D721Med (cell line): ENCODE data around the gene CCDC106.

Experiments used
- DNase-seq: peaks from one replicate; pipeline ENCODE4 v3.0.0; 2011; ENCODE audit warnings: low spot score; ENCODE audit not compliant: insufficient read length
- FAIRE-seq: peaks from 2 replicates; lab custom pipeline; 2011; peaks lifted over from hg19 to GRCh38; lab: Jason Lieb, UNC
- CTCF ChIP-seq: IDR thresholded peaks from 2 replicates; pipeline ENCODE4 v1.5.1; 2012; ENCODE audit warnings: mild to moderate bottlenecking, control low read depth; ENCODE audit not compliant: insufficient read depth; ENCODE audit errors: missing control alignments

CCDC106 gene

GRCh38 chr19:55620410-55621204 lies 27.4 kb upstream of the CCDC106 start:
- no peak for DNase-seq
- TF ChIP-seq CTCF, result no peak
- no peak for FAIRE-seq

- no peak for DNase-seq
- no peak for TF ChIP-seq CTCF
- no peak for FAIRE-seq
Observed at GRCh38 chr19:55621205-55621672, 26.8 kb upstream of the CCDC106 start.

GRCh38 chr19:55621673-55622231 lies 26.3 kb upstream of the CCDC106 start:
- no peak for FAIRE-seq

GRCh38 chr19:55622242-55622969 lies 25.6 kb upstream of the CCDC106 start:
- TF ChIP-seq CTCF, result no peak
- DNase-seq (no peak), FAIRE-seq (no peak)

More at GRCh38 chr19:55621673-55622231, 26.3 kb upstream of the CCDC106 start:
- no peak for TF ChIP-seq CTCF
- no peak for DNase-seq

- TF ChIP-seq CTCF, result no peak
- FAIRE-seq, result no peak
- DNase-seq, result no peak
Observed at GRCh38 chr19:55623130-55623529, 24.9 kb upstream of the CCDC106 start.

GRCh38 chr19:55623561-55623960 lies 24.5 kb upstream of the CCDC106 start:
- TF ChIP-seq CTCF, result no peak
- FAIRE-seq, result no peak
- no peak for DNase-seq
